ENCODE data around the gene FOXP1. TPM values are rescaled to one million over a fixed set of nuclear protein-coding genes. Genes with fewer than 3 reads are reported as not detected.

Gene FOXP1
- total and polyA plus RNA-seq, 2 donors (not counting 1 experiment from before 2014, with no cell fraction given), result 91.1 to 508 TPM

- Mint-ChIP-seq H3K27ac (peak overlapping the region; percentile 23), H3K9me3 (ENCODE audit: insufficient read depth) (no peaks in the 10 kb centered on the region), H3K4me3 (no peak overlapping the region), H3K27me3 (no peaks in the 10 kb centered on the region), H3K4me1 (peaks cover 83% of the 10 kb centered on the region)
- intact Hi-C loops (cut with micrococcal nuclease), result no loop called here
- Histone ChIP-seq H3K4me1 (ENCODE audit: control insufficient read depth in 2 of 2, insufficient read depth in 2 of 2, low read length in 2 of 2) (peaks cover 72 to 84% of the 10 kb centered on the region in 2 donors), H4K20me1 (ENCODE audit: control insufficient read depth, insufficient read depth, low read length, poor library complexity, severe bottlenecking) (no peaks in the 10 kb centered on the region), H3K79me2 (ENCODE audit: control insufficient read depth, insufficient read depth, low read length) (peaks cover 80% of the 10 kb centered on the region), H3K4me3 (ENCODE audit: control extremely low read depth in 1 of 5, extremely low read depth in 1 of 5, insufficient read depth in 1 of 5, low read depth in 2 of 5, low read length in 4 of 5) (no peak overlapping the region), H3K27me3 (replicated peaks in 1 of 4; ENCODE audit: control extremely low read depth in 1 of 4, control insufficient read depth in 3 of 4, insufficient read depth in 4 of 4, low read length in 3 of 4) (no peaks in the 10 kb centered on the region), H3K36me3 (replicated peaks in 1 of 2; ENCODE audit: control extremely low read depth in 1 of 2, control insufficient read depth in 1 of 2, extremely low read depth in 1 of 2, insufficient read depth in 2 of 2, low read length in 1 of 2) (no peaks in the 10 kb centered on the region), H3K27ac (ENCODE audit: low read length in 2 of 2) (peak overlapping the region in 1 of 2 donors; percentile 26), H3K9ac (ENCODE audit: low read length) (no peak overlapping the region), H3K9me3 (ENCODE audit: control extremely low read depth in 1 of 3, control insufficient read depth in 2 of 3, insufficient read depth in 1 of 3, low read length in 2 of 3) (no peaks in the 10 kb centered on the region), H2AFZ (ENCODE audit: insufficient read depth, low read depth, low read length, poor library complexity, severe bottlenecking) (no peak overlapping the region), H3K4me2 (replicated peaks; ENCODE audit: low read depth, low read length, poor library complexity, severe bottlenecking) (no peak overlapping the region)
- no peak for TF ChIP-seq CTCF (IDR thresholded peaks at IDR 0.05)
- TF ChIP-seq EZH2 (IDR thresholded peaks at IDR 0.05; ENCODE audit: borderline replicate concordance, insufficient read depth, low read depth, low read length, poor library complexity, severe bottlenecking), result no peak
- CTCF ChIA-PET, result interaction anchor here (0.6 to 0.7 kb wide), 3 partner anchors 9 to 316 kb away, joined by 3 read pairs; no protein-coding TSS in a partner anchor
- no peak for ATAC-seq (ENCODE audit: low read depth)
- 77% methylated on average over 2 of the region's 2 CpGs for WGBS (ENCODE audit: insufficient coverage)
- POLR2A ChIA-PET, result interaction anchor here (0.6 kb wide), 1 partner anchor 357 kb away, joined by 3 read pairs; no protein-coding TSS in a partner anchor
- no peak for DNase-seq
Observed at GRCh38 chr3:71447197-71447596, 136.3 kb downstream of the FOXP1 start.

- peak overlapping the region in 1 of 2 donors; percentile 26 for H3K27ac ChIP-seq (ENCODE audit: low read length in 2 of 2)
- no peak overlapping the region for H3K4me3 Mint-ChIP-seq
- intact Hi-C loops (cut with micrococcal nuclease), result no loop called here
Observed at GRCh38 chr3:71446734-71447133, 136.8 kb downstream of the FOXP1 start.

More at GRCh38 chr3:71446734-71447133, 136.8 kb downstream of the FOXP1 start:
- CTCF ChIA-PET, result interaction anchor here (0.7 to 4.0 kb wide), 2 partner anchors 8 to 315 kb away, joined by 3 to 25 read pairs; no protein-coding TSS in a partner anchor
- Mint-ChIP-seq H3K27me3 (no peaks in the 10 kb centered on the region), H3K9me3 (ENCODE audit: insufficient read depth) (no peaks in the 10 kb centered on the region), H3K27ac (peak overlapping the region; percentile 23), H3K4me1 (peaks cover 83% of the 10 kb centered on the region)
- POLR2A ChIA-PET, result interaction anchor here (0.6 kb wide), 1 partner anchor 357 kb away, joined by 3 read pairs; no protein-coding TSS in a partner anchor
- no peak for ATAC-seq (ENCODE audit: low read depth)
- Histone ChIP-seq H3K9ac (ENCODE audit: low read length) (no peak overlapping the region), H2AFZ (ENCODE audit: insufficient read depth, low read depth, low read length, poor library complexity, severe bottlenecking) (no peak overlapping the region), H3K4me3 (ENCODE audit: control extremely low read depth in 1 of 5, extremely low read depth in 1 of 5, insufficient read depth in 1 of 5, low read depth in 2 of 5, low read length in 4 of 5) (no peak overlapping the region), H3K9me3 (ENCODE audit: control extremely low read depth in 1 of 3, control insufficient read depth in 2 of 3, insufficient read depth in 1 of 3, low read length in 2 of 3) (no peaks in the 10 kb centered on the region), H3K4me2 (replicated peaks; ENCODE audit: low read depth, low read length, poor library complexity, severe bottlenecking) (no peak overlapping the region), H3K27me3 (replicated peaks in 1 of 4; ENCODE audit: control extremely low read depth in 1 of 4, control insufficient read depth in 3 of 4, insufficient read depth in 4 of 4, low read length in 3 of 4) (no peaks in the 10 kb centered on the region), H4K20me1 (ENCODE audit: control insufficient read depth, insufficient read depth, low read length, poor library complexity, severe bottlenecking) (no peaks in the 10 kb centered on the region), H3K36me3 (replicated peaks in 1 of 2; ENCODE audit: control extremely low read depth in 1 of 2, control insufficient read depth in 1 of 2, extremely low read depth in 1 of 2, insufficient read depth in 2 of 2, low read length in 1 of 2) (no peaks in the 10 kb centered on the region), H3K4me1 (ENCODE audit: control insufficient read depth in 2 of 2, insufficient read depth in 2 of 2, low read length in 2 of 2) (peaks cover 72 to 84% of the 10 kb centered on the region in 2 donors), H3K79me2 (ENCODE audit: control insufficient read depth, insufficient read depth, low read length) (peaks cover 78% of the 10 kb centered on the region)
- WGBS (ENCODE audit: insufficient coverage), result no CpG with 5 or more reads among the region's 1 CpG
- no peak for DNase-seq
- TF ChIP-seq CTCF (IDR thresholded peaks at IDR 0.05) (no peak), EZH2 (IDR thresholded peaks at IDR 0.05; ENCODE audit: borderline replicate concordance, insufficient read depth, low read depth, low read length, poor library complexity, severe bottlenecking) (no peak)

All from B cell (primary cell).